OCI-LY3 (cell line): ENCODE results near the gene PRSS27.
A peak's percentile ranks its signal among the peaks of the same experiment; 100 is the strongest.
"Not testable (repeated sequence)": the region's sequence is repeated elsewhere in the genome, so short reads cannot be mapped to it uniquely, and the experiment has no call there.

Experiments
- H2AFZ ChIP-seq: fragments of 200-600, 300-600 bp; shearing (Covaris generic); 2 replicates; pipeline ENCODE4 v1.6.0; 2014; ENCODE audit warnings: antibody characterized with exemption, low read depth, low read length
- H3K27ac ChIP-seq: fragments of 200-600, 300-600 bp; sonication (generic); 2 replicates; pipeline ENCODE4 v1.5.1; 2014; ENCODE audit warnings: mild to moderate bottlenecking, low read length, moderate library complexity, mixed read lengths
- H3K27me3 ChIP-seq: fragments of 200-600, 300-600 bp; sonication (generic); 2 replicates; pipeline ENCODE4 v1.6.1; 2014; ENCODE audit warnings: low read depth, low read length, mixed read lengths
- H3K36me3 ChIP-seq: fragments of 200-600, 300-600 bp; sonication (generic); replicated peaks from 2 replicates; pipeline ENCODE3; 2014; ENCODE audit warnings: low read depth, low read length, mixed read lengths
- H3K4me1 ChIP-seq: fragments of 300-600, 200-600 bp; sonication (generic); 2 replicates; pipeline ENCODE4 v1.6.1; 2014; ENCODE audit warnings: low read length, mixed read lengths
- H3K4me2 ChIP-seq: fragments of 200-600, 300-600 bp; sonication (generic); 2 replicates; pipeline ENCODE4 v1.6.1; 2014; ENCODE audit warnings: low read length, mixed read lengths
- H3K4me3 ChIP-seq: fragments of 300-600, 200-600 bp; sonication (generic); 2 replicates; pipeline ENCODE4 v1.5.1; 2014; ENCODE audit warnings: antibody characterized with exemption, mild to moderate bottlenecking, low read length, moderate library complexity
- H3K79me2 ChIP-seq: fragments of 300-600, 200-600 bp; shearing (Covaris generic); 2 replicates; pipeline ENCODE4 v1.6.1; 2014; ENCODE audit warnings: mild to moderate bottlenecking, low read length, mixed read lengths
- H3K9ac ChIP-seq: fragments of 300-600, 200-600 bp; shearing (Covaris generic); 2 replicates; pipeline ENCODE4 v1.6.0; 2014; ENCODE audit warnings: mild to moderate bottlenecking, low read length, moderate library complexity
- H3K9me3 ChIP-seq: fragments of 200-600, 300-600 bp; shearing (Covaris generic); 2 replicates; pipeline ENCODE4 v1.6.1; 2014; ENCODE audit warnings: low read length, mixed read lengths; ENCODE audit not compliant: insufficient read depth
- H4K20me1 ChIP-seq: fragments of 200-600, 300-600 bp; sonication (generic); 2 replicates; pipeline ENCODE4 v1.6.1; 2016; ENCODE audit warnings: low read length, mixed read lengths; ENCODE audit not compliant: insufficient read depth
- EZH2phosphoT487 ChIP-seq: fragments of 200-600 bp; shearing (Covaris generic); IDR thresholded peaks from 2 replicates; pipeline ENCODE4 v1.6.1; 2018; ENCODE audit warnings: antibody characterized with exemption, mixed run types, low read depth
- TF ChIP-seq, protein P1 (sequence below): fragments of 200-600, 300-600 bp; sonication (generic); IDR thresholded peaks from 2 replicates; pipeline ENCODE4 v1.5.1; 2014; ENCODE audit warnings: antibody characterized with exemption, low read length, low read depth

PRSS27 gene

GRCh38 chr16:2671193-2671592, 48.8 kb downstream of the PRSS27 start:
- TF ChIP-seq, protein P1, sequence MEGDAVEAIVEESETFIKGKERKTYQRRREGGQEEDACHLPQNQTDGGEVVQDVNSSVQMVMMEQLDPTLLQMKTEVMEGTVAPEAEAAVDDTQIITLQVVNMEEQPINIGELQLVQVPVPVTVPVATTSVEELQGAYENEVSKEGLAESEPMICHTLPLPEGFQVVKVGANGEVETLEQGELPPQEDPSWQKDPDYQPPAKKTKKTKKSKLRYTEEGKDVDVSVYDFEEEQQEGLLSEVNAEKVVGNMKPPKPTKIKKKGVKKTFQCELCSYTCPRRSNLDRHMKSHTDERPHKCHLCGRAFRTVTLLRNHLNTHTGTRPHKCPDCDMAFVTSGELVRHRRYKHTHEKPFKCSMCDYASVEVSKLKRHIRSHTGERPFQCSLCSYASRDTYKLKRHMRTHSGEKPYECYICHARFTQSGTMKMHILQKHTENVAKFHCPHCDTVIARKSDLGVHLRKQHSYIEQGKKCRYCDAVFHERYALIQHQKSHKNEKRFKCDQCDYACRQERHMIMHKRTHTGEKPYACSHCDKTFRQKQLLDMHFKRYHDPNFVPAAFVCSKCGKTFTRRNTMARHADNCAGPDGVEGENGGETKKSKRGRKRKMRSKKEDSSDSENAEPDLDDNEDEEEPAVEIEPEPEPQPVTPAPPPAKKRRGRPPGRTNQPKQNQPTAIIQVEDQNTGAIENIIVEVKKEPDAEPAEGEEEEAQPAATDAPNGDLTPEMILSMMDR = peak; percentile 50
- Histone ChIP-seq H3K27ac (peak overlapping the region; percentile 58), H3K4me2 (peak overlapping the region; percentile 77), H3K4me1 (peaks cover 20% of the 10 kb centered on the region), H3K79me2 (peaks cover 11% of the 10 kb centered on the region), H3K4me3 (peak overlapping the region; percentile 82; the same call in 1 of the 2 replicates)
- not testable (repeated sequence) for H3K9me3 ChIP-seq, H3K36me3 ChIP-seq, H3K9ac ChIP-seq, H4K20me1 ChIP-seq, H3K27me3 ChIP-seq, H2AFZ ChIP-seq

- not testable (repeated sequence) for H3K4me3 ChIP-seq
Observed at GRCh38 chr16:2670017-2670416, 50.0 kb downstream of the PRSS27 start.

GRCh38 chr16:2669587-2669986, 50.4 kb downstream of the PRSS27 start:
- not testable (repeated sequence) for H2AFZ ChIP-seq, H3K9ac ChIP-seq, H3K27ac ChIP-seq, H3K36me3 ChIP-seq, H4K20me1 ChIP-seq, H3K27me3 ChIP-seq, H3K9me3 ChIP-seq, H3K4me3 ChIP-seq
- Histone ChIP-seq H3K4me1 (peaks cover 31% of the 10 kb centered on the region), H3K79me2 (peaks cover 11% of the 10 kb centered on the region), H3K4me2 (0 out of 2 replicates have a peak overlapping the region, but pooled peaks have one; percentile 20)

More at GRCh38 chr16:2670017-2670416, 50.0 kb downstream of the PRSS27 start:
- Histone ChIP-seq H3K4me2 (0 out of 2 replicates have a peak overlapping the region, but pooled peaks have one; percentile 20), H3K79me2 (peaks cover 11% of the 10 kb centered on the region), H3K4me1 (peaks cover 27% of the 10 kb centered on the region)
- not testable (repeated sequence) for H2AFZ ChIP-seq, H3K27ac ChIP-seq, H3K9me3 ChIP-seq, H4K20me1 ChIP-seq, H3K27me3 ChIP-seq, H3K9ac ChIP-seq, H3K36me3 ChIP-seq
- TF ChIP-seq, protein P1 = peak; percentile 42

- not testable (repeated sequence) for H3K9me3 ChIP-seq, H3K27me3 ChIP-seq, H2AFZ ChIP-seq, H3K36me3 ChIP-seq, H3K4me3 ChIP-seq, H4K20me1 ChIP-seq, H3K9ac ChIP-seq, H3K79me2 ChIP-seq, H3K27ac ChIP-seq, H3K4me2 ChIP-seq
- peaks cover 45% of the 10 kb centered on the region for H3K4me1 ChIP-seq
Observed at GRCh38 chr16:2666671-2667070, 53.4 kb downstream of the PRSS27 start.

DNA sequence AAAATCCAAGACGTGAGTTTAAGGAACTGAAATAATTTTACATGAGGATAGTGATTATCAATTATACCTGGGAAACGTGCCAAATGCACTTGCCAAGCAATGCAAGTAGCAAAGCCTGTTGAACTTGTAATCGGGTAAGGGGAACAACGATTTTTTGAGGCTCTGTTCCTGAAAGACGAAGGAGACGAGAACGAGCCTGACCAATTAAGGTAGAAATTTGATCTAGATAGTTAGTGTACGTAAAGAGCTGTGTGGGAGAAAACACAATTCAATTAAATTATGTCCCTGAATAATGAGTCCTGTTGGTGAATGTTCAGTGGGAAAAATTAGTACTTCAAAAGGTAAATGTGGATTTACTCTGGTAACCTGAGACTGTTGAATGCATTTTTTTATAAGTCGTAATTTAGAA, 55.4 kb downstream of the PRSS27 start:
- Histone ChIP-seq H3K4me3 (peak overlapping the region; percentile 68), H4K20me1 (no peaks in the 10 kb centered on the region), H3K4me1 (peaks cover 38% of the 10 kb centered on the region), H3K9me3 (no peaks in the 10 kb centered on the region), H3K79me2 (no peaks in the 10 kb centered on the region), H3K4me2 (peak overlapping the region; percentile 59), H3K9ac (peak overlapping the region; percentile 63; the same call in 1 of the 2 replicates), H3K27me3 (no peaks in the 10 kb centered on the region), H2AFZ (no peak overlapping the region), H3K27ac (peak overlapping the region; percentile 90), H3K36me3 (no peaks in the 10 kb centered on the region)
- TF ChIP-seq EZH2phosphoT487 = no peak
- TF ChIP-seq, protein P1 = no peak
